EH (cell line): Measurements from ENCODE around the gene DDX6.
"Not testable (repeated sequence)": the region's sequence is repeated elsewhere in the genome, so short reads cannot be mapped to it uniquely, and the experiment has no call there.

Experiments
- DNase-seq: peaks from one replicate; pipeline ENCODE4 v3.0.0-alpha.2; 2015; ENCODE audit warnings: low read depth

DDX6 gene

DNA sequence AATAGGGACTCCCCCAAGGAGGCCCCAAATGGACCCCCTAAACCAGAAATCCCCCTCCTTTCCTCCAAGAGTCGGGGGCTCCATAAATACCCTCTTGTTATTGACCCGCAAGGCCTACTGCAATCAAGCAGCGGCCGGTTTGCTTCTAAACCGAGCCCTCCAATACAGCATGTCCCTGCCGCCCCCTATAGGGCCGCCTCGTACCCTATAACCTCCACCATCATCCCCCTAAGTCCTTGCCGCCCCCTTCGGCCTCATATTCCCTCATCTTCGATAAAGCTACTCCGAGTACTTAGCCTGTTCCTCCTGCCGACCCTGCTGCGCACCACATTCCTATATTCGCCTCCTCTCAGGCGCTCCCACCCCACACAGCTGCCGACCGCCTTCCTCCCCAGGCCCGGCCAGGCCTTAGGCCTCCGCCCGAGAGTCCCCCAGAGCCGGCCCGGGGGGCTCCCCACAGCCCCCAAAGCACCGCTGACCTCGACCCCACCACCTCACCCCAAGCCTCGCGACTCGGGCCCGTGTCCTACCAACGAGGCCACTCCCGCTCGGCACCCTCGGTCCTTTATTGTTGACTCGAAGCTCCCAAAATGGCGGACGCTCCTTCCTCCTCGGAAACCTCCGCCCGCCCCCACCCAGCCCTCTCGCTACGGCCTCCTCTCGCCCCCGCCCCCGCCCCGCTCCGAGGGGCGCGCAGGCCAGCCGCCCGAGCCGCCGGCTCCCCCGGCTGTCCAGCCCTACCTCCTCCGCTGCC lies 430 bp downstream of the DDX6 start:
- DNase-seq, result peak; percentile 66

- peak; percentile 23 for DNase-seq
Measured at GRCh38 chr11:118789501-118790356, 1.2 kb downstream of the DDX6 start.

DNA sequence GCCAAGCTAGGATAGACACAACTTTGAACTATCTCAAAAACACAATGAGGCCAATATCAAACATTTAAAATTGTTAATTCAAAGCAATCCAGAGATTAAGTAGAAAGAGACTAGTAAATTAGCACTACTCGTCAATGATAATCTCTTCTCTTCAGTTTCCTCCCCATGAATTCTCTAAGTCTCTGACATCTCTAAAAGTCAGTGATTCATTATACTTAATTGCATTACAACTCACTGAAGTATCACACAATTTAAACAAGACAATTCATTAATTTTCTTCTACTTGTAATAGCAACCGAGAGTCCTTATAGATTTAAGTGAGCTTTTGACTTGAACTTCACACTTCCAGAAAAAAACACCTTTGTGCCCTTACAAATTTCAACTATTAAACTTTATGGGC lies 4.3 kb downstream of the DDX6 start:
- no peak for DNase-seq

DNA sequence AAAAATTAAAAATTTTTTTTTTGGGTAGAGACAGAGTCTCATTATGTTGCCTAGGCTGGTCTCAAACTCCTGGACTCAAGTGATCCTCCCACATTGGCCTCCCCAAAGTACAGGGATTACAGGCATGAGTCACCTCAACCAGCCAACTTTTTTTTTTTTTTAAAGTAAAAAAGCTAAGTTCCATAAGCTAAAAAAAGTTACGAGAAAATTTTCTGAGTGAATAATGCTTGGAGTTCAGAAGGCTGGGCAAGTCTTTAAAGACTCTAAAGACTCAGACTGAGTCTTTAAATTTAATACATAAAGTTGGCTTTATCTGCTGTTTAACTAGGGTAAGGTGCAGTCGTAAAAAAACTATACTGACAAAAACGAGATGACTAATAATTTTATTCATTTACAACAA lies 5.6 kb downstream of the DDX6 start:
- peak; percentile 69 for DNase-seq

- DNase-seq, result no peak
Measured at GRCh38 chr11:118783724-118784495, 7.1 kb downstream of the DDX6 start.

DNA sequence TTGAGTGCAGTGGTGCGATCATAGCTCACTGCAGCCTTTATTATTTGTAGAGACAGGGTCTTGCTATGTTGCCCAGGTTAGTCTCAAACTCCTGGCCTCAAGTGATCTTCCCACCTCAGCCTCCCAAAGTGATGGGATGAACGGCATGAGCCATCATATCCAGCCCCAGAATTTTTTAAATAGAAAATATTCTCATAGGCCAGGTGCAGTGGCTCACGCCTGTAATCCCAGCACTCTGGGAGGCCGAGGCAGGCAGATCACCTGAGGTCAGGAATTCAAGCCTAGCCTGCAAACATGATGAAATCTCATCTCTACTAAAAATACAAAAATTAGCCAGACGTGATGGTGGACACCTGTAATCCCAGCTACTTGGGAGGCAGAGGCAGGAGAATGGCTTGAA lies 7.6 kb downstream of the DDX6 start:
- not testable (repeated sequence) for DNase-seq

GRCh38 chr11:118778898-118779297 lies 12.1 kb downstream of the DDX6 start:
- no peak for DNase-seq

- no peak for DNase-seq
Measured at GRCh38 chr11:118774032-118774431, 16.9 kb downstream of the DDX6 start.

- no peak for DNase-seq
Measured at GRCh38 chr11:118771547-118772288, 19.2 kb downstream of the DDX6 start.

DNA sequence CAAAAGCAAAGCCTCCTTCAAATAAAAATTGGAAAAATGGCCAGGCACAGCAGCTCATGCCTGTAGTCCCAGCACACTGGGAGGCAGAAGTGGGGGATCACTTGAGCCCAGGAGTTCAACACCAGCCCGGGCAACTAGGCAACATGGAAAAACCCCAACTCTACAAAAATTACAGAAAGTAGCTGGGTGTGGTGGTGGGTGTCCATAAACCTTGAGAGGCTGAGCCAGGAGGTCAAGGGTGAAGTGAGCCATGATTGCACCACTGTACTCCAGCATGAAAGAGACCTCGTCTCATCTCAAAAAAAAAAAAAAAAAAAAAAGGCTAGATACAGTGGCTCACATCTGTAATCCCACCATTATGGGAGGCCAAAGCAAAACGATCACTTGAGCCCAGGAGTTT lies 22.3 kb downstream of the DDX6 start:
- DNase-seq, result no peak

DNA sequence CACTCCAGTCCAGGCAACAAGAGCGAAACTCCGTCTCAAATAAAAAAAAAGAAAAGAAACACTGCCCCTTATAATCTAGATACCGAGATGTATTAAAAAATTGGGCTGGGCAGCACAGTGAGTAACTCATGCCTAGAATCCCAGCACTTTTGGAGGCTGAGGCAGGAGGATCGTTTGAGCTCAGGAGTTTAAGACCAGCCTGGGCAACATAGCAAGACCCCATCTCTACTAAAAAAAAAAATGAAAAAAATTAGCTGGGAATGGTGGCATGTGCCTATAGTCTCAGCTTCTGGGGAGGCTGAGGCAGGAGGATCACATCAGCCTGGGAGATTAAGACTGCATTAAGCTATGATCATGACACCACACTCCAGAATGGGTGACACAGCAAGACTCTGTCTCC lies 24.9 kb downstream of the DDX6 start:
- no peak for DNase-seq

GRCh38 chr11:118765095-118765691 lies 25.8 kb downstream of the DDX6 start:
- not testable (repeated sequence) for DNase-seq

- DNase-seq, result no peak
Measured at GRCh38 chr11:118763041-118763440, 27.9 kb downstream of the DDX6 start.

GRCh38 chr11:118761981-118762380 lies 29.0 kb downstream of the DDX6 start:
- not testable (repeated sequence) for DNase-seq

GRCh38 chr11:118757876-118758399 lies 33.0 kb downstream of the DDX6 start:
- no peak for DNase-seq

DNA sequence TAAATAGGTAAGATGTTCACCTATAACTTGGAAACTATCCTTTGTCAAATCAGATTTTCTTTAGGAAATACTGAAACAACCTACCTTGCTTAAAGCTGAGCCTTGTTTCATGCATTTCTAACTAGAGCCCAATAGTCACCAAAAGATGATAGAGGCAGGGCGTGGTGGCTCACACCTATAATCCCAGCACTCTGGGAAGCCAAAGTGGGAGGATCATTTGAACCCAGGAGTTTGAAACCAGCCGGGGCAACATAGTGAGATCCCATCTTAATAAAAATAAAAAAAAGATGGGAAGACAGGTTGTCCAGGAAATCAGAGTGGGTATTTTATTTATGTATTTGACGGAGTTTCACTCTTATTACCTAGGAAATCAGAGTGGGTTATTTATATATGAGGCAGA lies 38.3 kb downstream of the DDX6 start:
- no peak for DNase-seq

DNA sequence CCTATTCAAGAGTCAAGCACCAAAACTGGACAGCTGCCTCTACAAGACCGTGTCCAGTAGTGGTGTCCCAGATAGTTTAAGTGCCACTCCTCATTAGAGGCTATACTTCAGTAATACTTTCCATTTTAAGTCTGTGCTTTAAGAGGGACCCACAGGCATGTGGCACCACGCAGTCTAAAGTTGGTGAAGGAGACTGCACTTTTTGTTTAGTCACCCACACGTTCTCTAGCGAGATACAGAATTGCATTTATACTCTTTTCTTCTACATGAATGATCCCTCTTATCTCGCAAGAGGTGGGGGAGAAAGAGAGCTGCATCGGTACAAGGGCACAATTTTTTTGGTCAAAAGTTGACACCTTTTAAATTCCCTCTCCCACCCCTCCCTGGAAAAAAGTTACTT lies 41.5 kb downstream of the DDX6 start:
- DNase-seq, result no peak

DNA sequence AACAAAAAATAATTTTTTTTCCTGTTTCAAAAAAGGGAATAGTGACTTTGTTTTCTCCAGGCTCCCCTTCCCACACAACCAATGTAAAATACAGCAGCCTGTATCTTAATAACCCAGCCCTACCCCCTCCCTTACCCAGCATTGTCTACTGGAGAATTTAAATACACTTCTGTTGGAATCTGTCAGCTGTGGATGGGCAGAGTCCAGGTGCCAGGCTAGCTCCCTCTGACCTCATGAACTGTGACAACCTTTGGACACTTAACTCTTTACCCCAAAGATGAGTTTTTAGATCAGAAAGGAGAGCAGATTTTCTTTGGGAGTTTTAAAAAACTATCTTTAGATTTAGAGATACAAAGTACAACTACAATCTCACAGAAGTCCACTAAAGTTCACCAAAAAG lies 42.9 kb downstream of the DDX6 start:
- DNase-seq, result no peak

DNA sequence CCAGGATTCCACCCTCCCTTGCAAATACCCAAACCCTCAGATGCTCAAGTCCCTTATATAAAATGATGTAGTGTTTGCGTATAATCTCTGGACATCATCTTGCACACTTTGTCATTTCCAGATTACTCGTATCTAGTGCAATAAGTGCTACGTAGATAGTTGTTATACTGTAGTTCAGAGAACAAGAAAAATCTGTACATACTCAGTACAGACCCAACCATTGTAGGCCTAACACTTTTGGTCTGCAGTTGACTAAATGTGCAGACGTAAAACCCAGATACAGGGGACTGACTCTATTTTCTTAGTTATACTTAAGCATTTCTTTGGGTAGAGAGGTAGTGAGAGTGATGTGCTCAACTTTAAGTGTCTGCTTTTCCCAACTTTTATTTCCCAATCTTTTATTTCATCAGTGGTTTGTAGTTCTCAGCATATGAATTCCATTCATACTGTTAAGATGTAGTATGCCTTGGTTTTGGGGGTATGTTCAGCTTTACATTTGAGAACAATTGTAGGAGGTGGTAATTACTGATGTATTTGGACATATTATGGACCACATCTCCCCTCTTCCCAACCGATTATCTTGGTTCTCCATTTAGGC lies 43.9 kb downstream of the DDX6 start:
- peak; percentile 29 for DNase-seq

DNA sequence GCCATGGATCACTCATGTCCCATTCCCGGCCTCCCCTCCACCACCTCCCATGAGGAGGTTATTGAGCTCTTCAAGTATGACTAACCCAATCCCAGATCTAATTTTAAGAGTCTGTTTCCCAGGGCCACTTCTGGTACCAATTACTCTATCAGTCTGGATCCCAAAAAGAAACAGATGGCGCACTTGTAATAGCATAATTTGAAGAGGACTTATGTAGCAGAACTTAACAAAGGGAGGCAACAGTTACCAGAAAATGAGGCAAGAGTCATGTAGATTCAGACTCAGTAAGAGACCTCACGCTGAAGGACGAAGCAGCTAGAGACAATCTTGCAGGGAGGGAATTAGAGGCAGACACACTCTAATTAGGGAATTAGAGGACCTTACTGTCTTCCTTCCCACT lies 46.9 kb downstream of the DDX6 start:
- DNase-seq, result peak; percentile 32

DNA sequence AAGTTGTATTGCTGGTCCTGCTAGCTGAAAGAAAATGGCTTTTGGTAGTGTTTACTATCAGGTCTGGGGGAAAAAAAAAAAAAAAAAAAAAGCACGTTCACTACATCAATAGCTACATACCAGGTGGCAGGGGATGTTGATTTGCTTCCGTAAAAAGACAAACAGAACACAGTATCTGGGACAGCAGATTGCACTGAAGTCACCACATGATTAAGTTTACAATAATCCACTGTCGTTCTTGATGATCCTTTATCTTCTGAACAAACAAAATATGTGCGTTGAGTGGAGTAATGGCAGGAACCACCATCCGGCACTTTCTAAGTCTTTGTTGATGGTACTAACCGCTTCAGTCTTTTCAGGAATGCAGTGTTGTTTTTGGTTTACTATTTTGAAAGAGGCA lies 48.7 kb downstream of the DDX6 start:
- DNase-seq, result peak; percentile 25
